SK-N-MC (cell line): ENCODE measurements around the gene ANKRD49.

ENCODE experiments used
- DNase-seq: peaks from one replicate; pipeline ENCODE4 v3.0.0-alpha.2; 2011; ENCODE audit warnings: low read depth, low spot score
- H3K27ac ChIP-seq: fragments of 200-600 bp; sonication (generic); 2 replicates; pipeline ENCODE4 v1.5.1; 2016; ENCODE audit warnings: mixed run types
- H3K36me3 ChIP-seq: fragments of 200-600 bp; sonication (generic); 2 replicates; pipeline ENCODE4 v1.6.1; 2017; ENCODE audit warnings: antibody characterized with exemption, low read length, mixed read lengths; ENCODE audit not compliant: insufficient read depth
- H3K4me3 ChIP-seq: fragments of 200-600 bp; sonication (generic); 2 replicates; pipeline ENCODE4 v1.5.1; 2016
- H3K9ac ChIP-seq: fragments of 200-600 bp; sonication (generic); 2 replicates; pipeline ENCODE4 v1.8.0; 2017; ENCODE audit warnings: mixed run types, mixed read lengths; ENCODE audit not compliant: insufficient read length
- H3K9me3 ChIP-seq: fragments of 200-600 bp; sonication (generic); 2 replicates; pipeline ENCODE4 v1.6.1; 2017; ENCODE audit warnings: low read depth, mild to moderate bottlenecking, antibody characterized with exemption, low read length, moderate library complexity, mixed read lengths
- EZH2 ChIP-seq: fragments of 200-600 bp; sonication (generic); IDR thresholded peaks from one replicate; pipeline ENCODE4 v1.6.1; 2017; ENCODE audit warnings: antibody characterized with exemption
- FOXP2 ChIP-seq: optimal IDR thresholded peaks from 2 replicates; pipeline ENCODE3; 2011; ENCODE audit warnings: mild to moderate bottlenecking, moderate library complexity; ENCODE audit not compliant: insufficient read depth; ENCODE audit errors: extremely low read length, control extremely low read depth
- POLR2AphosphoS5 ChIP-seq: IDR thresholded peaks from 2 replicates; pipeline ENCODE4 v1.6.1; 2012; ENCODE audit warnings: mild to moderate bottlenecking, low read depth, low read length, borderline replicate concordance

The ANKRD49 gene

DNA sequence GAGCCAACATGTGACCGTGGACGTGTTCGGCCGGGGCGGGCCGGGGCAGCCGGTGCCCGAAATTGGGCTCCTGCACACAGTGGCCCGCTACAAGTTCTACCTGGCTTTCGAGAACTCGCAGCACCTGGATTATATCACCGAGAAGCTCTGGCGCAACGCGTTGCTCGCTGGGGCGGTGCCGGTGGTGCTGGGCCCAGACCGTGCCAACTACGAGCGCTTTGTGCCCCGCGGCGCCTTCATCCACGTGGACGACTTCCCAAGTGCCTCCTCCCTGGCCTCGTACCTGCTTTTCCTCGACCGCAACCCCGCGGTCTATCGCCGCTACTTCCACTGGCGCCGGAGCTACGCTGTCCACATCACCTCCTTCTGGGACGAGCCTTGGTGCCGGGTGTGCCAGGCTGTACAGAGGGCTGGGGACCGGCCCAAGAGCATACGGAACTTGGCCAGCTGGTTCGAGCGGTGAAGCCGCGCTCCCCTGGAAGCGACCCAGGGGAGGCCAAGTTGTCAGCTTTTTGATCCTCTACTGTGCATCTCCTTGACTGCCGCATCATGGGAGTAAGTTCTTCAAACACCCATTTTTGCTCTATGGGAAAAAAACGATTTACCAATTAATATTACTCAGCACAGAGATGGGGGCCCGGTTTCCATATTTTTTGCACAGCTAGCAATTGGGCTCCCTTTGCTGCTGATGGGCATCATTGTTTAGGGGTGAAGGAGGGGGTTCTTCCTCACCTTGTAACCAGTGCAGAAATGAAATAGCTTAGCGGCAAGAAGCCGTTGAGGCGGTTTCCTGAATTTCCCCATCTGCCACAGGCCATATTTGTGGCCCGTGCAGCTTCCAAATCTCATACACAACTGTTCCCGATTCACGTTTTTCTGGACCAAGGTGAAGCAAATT, 51.7 kb downstream of the ANKRD49 start:
- Histone ChIP-seq H3K9me3 (no peaks in the 10 kb centered on the region), H3K9ac (no peak overlapping the region), H3K36me3 (no peaks in the 10 kb centered on the region), H3K4me3 (peak overlapping the region; percentile 90), H3K27ac (no peak overlapping the region)
- no peak for DNase-seq
- no peak for TF ChIP-seq FOXP2
- TF ChIP-seq POLR2AphosphoS5: no peak

- DNase-seq: no peak
- H3K9me3 ChIP-seq: no peaks in the 10 kb centered on the region
- H3K9ac ChIP-seq: no peak overlapping the region
- H3K27ac ChIP-seq: no peak overlapping the region
- H3K4me3 ChIP-seq: peak overlapping the region; percentile 90
- H3K36me3 ChIP-seq: no peaks in the 10 kb centered on the region
- TF ChIP-seq POLR2AphosphoS5 (no peak), EZH2 (no peak), FOXP2 (no peak)
Observed at GRCh38 chr11:94546162-94546470, 52.3 kb downstream of the ANKRD49 start.

DNA sequence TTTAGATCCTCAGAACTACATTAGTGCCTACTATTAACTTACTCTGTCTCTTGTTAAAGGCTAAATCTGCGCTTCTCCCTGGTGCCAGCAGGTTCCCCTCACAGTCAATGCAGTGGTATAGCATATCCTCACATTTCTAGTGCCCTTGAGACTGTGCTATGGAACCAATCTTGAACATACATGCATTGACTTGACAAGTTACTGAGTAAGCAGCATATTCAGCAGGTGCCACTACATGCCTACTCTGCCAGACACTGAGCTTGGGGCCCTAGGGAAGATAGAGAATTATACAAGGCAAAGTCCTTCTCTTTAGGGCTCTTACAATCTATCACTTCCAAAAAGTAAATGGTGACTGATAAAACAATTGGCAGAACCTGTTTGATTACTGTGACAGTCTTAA, 53.1 kb downstream of the ANKRD49 start:
- no peaks in the 10 kb centered on the region for H3K9me3 ChIP-seq
- no peaks in the 10 kb centered on the region for H3K36me3 ChIP-seq
- H3K4me3 ChIP-seq: peak overlapping the region; percentile 90
- H3K27ac ChIP-seq: 0 out of 2 replicates have a peak overlapping the region, but pooled peaks have one; percentile 1
- H3K9ac ChIP-seq: peak overlapping the region; percentile 3
- DNase-seq: no peak
- TF ChIP-seq EZH2 (no peak), FOXP2 (no peak), POLR2AphosphoS5 (no peak)

GRCh38 chr11:94549146-94549545, 55.4 kb downstream of the ANKRD49 start:
- H3K9ac ChIP-seq: no peak overlapping the region
- DNase-seq: no peak
- H3K36me3 ChIP-seq: no peaks in the 10 kb centered on the region
- TF ChIP-seq FOXP2 (no peak), EZH2 (no peak), POLR2AphosphoS5 (no peak)
- H3K9me3 ChIP-seq: no peaks in the 10 kb centered on the region
- H3K27ac ChIP-seq: no peak overlapping the region
- no peak overlapping the region for H3K4me3 ChIP-seq
